ENCODE data around the gene TCP1. TPM values are rescaled to one million over a fixed set of nuclear protein-coding genes. Genes with fewer than 3 reads are reported as not detected.

TCP1 gene
- total and polyA plus RNA-seq, 2 of the 13 experiments (the other 11 are each of a cell fraction or from before 2014, with no cell fraction given) = 116 to 553 TPM

DNA sequence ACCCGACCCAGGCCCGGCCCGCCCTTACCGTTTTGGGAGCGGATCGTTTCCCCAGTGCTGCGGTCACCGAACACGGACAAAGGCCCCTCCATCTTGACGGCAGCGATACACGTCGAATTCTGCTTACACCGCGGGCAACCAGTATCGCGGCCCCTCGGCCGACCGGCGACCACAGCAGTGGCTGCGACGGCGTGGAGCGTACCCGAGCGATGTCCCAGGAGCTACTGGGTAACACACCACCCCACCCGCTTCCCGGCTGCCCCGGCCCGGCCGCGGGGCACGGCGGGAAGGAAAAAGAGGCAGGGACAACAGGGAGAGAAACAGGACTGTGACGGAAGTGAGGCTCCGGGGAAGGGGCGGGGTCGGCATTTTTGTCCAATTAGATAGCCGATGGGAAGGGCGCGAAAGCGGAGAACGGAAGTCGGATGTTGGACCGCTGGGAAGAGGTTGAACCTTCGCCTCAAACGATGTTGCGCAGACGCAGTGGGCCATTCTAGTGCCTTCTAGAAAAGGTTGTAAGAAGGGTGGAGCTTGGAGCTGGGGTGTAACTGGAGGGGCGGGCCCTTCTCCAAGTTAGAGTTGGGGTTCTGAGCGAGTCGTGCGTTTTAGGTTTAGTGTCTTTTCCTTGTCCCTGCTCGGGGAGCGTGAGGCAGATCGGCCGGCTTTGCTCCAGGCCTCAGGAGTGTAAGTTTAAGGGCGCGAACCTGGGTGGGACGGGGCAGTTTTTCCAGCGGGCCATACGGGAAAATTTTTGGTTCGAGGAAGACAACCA lies at the start of gene TCP1 (continued):
- TF ChIP-seq, protein P1, sequence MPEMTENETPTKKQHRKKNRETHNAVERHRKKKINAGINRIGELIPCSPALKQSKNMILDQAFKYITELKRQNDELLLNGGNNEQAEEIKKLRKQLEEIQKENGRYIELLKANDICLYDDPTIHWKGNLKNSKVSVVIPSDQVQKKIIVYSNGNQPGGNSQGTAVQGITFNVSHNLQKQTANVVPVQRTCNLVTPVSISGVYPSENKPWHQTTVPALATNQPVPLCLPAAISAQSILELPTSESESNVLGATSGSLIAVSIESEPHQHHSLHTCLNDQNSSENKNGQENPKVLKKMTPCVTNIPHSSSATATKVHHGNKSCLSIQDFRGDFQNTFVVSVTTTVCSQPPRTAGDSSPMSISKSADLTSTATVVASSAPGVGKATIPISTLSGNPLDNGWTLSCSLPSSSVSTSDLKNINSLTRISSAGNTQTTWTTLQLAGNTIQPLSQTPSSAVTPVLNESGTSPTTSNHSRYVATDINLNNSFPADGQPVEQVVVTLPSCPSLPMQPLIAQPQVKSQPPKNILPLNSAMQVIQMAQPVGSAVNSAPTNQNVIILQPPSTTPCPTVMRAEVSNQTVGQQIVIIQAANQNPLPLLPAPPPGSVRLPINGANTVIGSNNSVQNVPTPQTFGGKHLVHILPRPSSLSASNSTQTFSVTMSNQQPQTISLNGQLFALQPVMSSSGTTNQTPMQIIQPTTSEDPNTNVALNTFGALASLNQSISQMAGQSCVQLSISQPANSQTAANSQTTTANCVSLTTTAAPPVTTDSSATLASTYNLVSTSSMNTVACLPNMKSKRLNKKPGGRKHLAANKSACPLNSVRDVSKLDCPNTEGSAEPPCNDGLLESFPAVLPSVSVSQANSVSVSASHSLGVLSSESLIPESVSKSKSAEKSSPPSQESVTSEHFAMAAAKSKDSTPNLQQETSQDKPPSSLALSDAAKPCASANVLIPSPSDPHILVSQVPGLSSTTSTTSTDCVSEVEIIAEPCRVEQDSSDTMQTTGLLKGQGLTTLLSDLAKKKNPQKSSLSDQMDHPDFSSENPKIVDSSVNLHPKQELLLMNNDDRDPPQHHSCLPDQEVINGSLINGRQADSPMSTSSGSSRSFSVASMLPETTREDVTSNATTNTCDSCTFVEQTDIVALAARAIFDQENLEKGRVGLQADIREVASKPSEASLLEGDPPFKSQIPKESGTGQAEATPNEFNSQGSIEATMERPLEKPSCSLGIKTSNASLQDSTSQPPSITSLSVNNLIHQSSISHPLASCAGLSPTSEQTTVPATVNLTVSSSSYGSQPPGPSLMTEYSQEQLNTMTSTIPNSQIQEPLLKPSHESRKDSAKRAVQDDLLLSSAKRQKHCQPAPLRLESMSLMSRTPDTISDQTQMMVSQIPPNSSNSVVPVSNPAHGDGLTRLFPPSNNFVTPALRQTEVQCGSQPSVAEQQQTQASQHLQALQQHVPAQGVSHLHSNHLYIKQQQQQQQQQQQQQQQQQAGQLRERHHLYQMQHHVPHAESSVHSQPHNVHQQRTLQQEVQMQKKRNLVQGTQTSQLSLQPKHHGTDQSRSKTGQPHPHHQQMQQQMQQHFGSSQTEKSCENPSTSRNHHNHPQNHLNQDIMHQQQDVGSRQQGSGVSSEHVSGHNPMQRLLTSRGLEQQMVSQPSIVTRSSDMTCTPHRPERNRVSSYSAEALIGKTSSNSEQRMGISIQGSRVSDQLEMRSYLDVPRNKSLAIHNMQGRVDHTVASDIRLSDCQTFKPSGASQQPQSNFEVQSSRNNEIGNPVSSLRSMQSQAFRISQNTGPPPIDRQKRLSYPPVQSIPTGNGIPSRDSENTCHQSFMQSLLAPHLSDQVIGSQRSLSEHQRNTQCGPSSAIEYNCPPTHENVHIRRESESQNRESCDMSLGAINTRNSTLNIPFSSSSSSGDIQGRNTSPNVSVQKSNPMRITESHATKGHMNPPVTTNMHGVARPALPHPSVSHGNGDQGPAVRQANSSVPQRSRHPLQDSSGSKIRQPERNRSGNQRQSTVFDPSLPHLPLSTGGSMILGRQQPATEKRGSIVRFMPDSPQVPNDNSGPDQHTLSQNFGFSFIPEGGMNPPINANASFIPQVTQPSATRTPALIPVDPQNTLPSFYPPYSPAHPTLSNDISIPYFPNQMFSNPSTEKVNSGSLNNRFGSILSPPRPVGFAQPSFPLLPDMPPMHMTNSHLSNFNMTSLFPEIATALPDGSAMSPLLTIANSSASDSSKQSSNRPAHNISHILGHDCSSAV (CRISPR knock-in tag; IDR thresholded peaks at IDR 0.05; ENCODE audit: borderline replicate concordance) = peak; percentile 84; the same call in 1 of the 2 replicates
- peak; percentile 74; the same call in 1 of the 2 replicates for TF ChIP-seq ZNF562 (CRISPR knock-in tag; IDR thresholded peaks at IDR 0.05; ENCODE audit: borderline replicate concordance)
- peak; percentile 85; the same call in 1 of the 2 replicates for TF ChIP-seq MEIS1 (CRISPR knock-in tag; IDR thresholded peaks at IDR 0.05; ENCODE audit: borderline replicate concordance)
- TF ChIP-seq CC2D1A (CRISPR knock-in tag; IDR thresholded peaks at IDR 0.05) = no peak
- peak; percentile 91 for TF ChIP-seq NFYB (CRISPR knock-in tag; IDR thresholded peaks at IDR 0.05)
- TF ChIP-seq HDAC1 (CRISPR knock-in tag; IDR thresholded peaks at IDR 0.05) = peak; percentile 77
- TF ChIP-seq ZNF350 (CRISPR knock-in tag; IDR thresholded peaks at IDR 0.05; ENCODE audit: borderline replicate concordance, low read depth) = peak; percentile 72; the same call in 1 of the 2 replicates
- TF ChIP-seq PCBP1 (IDR thresholded peaks at IDR 0.05; ENCODE audit: borderline replicate concordance, low read depth, low read length) = peak; percentile 60; the same call in 1 of the 2 replicates
- TF ChIP-seq, protein P2, sequence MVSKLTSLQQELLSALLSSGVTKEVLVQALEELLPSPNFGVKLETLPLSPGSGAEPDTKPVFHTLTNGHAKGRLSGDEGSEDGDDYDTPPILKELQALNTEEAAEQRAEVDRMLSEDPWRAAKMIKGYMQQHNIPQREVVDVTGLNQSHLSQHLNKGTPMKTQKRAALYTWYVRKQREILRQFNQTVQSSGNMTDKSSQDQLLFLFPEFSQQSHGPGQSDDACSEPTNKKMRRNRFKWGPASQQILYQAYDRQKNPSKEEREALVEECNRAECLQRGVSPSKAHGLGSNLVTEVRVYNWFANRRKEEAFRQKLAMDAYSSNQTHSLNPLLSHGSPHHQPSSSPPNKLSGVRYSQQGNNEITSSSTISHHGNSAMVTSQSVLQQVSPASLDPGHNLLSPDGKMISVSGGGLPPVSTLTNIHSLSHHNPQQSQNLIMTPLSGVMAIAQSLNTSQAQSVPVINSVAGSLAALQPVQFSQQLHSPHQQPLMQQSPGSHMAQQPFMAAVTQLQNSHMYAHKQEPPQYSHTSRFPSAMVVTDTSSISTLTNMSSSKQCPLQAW (CRISPR knock-in tag; IDR thresholded peaks at IDR 0.05) = peak; percentile 89
- TF ChIP-seq DMAP1 (CRISPR knock-in tag; IDR thresholded peaks at IDR 0.05) = peak; percentile 62; the same call in 1 of the 2 replicates
- TF ChIP-seq CCDC6 (CRISPR knock-in tag; IDR thresholded peaks at IDR 0.05) = peak; percentile 9; the same call in 1 of the 2 replicates
- TF ChIP-seq HOXA9 (CRISPR knock-in tag; IDR thresholded peaks at IDR 0.05; ENCODE audit: borderline replicate concordance) = peak; percentile 89; the same call in 1 of the 2 replicates
- TF ChIP-seq, protein P3, sequence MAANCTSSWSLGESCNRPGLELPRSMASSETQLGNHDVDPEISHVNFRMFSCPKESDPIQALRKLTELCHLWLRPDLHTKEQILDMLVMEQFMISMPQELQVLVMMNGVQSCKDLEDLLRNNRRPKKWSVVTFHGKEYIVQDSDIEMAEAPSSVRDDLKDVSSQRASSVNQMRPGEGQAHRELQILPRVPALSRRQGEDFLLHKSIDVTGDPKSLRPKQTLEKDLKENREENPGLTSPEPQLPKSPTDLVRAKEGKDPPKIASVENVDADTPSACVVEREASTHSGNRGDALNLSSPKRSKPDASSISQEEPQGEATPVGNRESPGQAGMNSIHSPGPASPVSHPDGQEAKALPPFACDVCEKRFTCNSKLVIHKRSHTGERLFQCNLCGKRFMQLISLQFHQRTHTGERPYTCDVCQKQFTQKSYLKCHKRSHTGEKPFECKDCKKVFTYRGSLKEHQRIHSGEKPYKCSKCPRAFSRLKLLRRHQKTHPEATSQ (CRISPR knock-in tag; IDR thresholded peaks at IDR 0.05; ENCODE audit: borderline replicate concordance) = peak; percentile 99
- peak; percentile 17; the same call in 1 of the 2 replicates for TF ChIP-seq ZNF777 (CRISPR knock-in tag; IDR thresholded peaks at IDR 0.05)
- peak; percentile 97 for TF ChIP-seq ZNF510 (CRISPR knock-in tag; IDR thresholded peaks at IDR 0.05; ENCODE audit: low read depth)
- TF ChIP-seq NCOA1 (CRISPR knock-in tag; IDR thresholded peaks at IDR 0.05) = no peak

Measured in HepG2 (cell line).